ENCODE measurements around the gene C11orf58.

Gene C11orf58

DNA sequence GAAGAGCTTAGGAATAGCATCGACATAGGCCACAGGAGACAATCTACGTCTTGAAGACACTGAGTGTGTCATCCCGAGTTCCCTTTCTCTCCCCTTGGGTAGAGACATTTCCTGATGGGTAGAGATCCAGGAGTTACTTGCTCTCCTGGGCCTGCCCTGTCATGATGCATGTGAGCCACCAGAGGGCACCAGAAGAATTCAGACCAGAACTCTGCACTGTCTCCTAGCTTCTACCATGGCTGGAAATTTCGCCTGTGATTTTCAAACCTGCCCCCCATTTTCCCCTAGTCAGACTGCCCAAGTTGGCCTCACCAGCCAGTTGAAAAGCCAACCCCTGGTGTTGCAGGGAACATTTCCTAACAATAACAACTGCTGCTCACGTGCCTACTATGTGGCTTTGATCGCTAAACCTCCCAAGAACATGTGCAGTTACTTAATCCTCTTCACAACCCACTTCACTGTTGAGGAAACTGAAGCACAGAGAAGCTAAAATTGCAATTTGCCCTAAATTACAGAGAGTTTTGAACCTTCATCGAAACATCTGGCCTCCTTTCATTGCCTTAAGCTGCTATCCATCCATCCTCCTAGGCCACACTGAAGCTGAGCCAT is 47.2 kb downstream of the C11orf58 start:
- DNase-seq (ENCODE audit: low read depth): peak; percentile 62

GRCh38 chr11:16786131-16786530 is 47.7 kb downstream of the C11orf58 start:
- DNase-seq (ENCODE audit: low read depth): no peak

DNA sequence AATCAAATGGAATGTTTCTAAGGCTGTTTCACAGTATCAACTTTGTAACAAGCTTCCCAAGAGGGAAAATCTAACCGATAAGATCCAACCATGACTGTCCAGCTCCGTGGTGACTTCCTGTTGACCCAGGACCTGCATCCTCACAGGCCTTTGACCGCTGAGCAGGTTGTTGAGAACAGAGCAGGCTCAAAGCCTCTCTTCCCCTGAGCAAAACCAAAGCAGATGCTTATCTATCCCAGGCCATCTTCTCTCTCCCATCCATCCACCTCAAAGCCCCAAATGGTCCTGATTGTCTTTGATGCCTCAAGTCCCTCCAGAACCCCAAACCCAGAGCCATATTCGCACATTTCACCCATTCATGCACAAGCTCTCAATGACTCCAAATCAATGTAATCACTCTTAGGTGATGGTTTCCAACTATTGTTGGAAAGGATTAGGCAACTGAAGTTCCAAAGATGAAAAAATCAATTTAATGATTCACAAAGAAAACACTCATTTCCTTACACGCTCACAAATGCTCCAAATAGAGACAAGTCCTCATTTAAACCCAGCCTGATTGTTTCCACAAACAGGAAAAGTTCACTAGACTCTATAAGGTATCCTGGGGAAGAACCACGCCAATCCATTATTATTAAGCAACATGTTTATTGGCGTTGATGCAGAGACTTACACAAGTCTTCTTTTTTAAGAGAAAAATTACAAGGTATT is 48.7 kb downstream of the C11orf58 start:
- no peak for DNase-seq (ENCODE audit: low read depth)

- peak; percentile 51 for DNase-seq (ENCODE audit: low read depth)
Measured at GRCh38 chr11:16788141-16789062, 50.0 kb downstream of the C11orf58 start.

- DNase-seq (ENCODE audit: low read depth): no peak
Measured at GRCh38 chr11:16789063-16789420, 50.6 kb downstream of the C11orf58 start.

GRCh38 chr11:16789560-16790485 is 51.4 kb downstream of the C11orf58 start:
- no peak for DNase-seq (ENCODE audit: low read depth)

- DNase-seq (ENCODE audit: low read depth): no peak
Measured at GRCh38 chr11:16790486-16791190, 52.2 kb downstream of the C11orf58 start.

DNA sequence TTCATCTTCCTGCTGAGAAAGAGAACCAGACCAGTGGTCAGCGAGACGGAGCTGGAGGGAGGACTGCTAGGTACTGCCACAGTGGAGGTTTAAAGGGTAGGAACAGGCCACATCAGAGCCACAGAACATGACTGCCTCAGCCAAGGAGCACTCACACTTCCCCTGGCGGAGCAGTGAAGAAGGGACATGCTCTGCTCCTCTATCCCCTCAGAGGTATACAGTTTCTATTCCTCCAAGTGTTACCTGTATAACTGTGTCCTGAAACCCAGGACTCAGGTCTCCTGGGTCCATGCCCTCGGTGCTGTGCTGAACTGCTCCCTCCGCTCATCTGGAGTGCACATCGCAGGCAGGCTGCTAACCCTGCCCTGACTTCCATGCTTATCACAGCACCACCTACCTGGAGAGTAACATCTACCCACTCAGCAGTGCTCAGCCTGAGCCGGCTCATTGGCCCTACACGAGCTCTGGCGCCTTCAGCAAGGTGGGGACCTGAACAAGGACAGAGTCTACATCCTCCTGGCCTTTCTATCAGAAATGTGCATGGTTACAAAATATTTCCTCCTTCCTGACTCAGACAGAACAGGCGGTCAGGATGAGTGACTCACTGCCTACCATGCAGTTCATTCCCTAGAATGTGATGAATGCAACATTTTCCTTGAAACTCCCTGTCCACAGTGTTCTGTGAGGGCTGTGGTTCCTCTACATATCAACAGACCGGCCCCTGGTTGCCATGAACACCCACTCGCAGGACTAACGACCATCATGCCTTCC is 52.9 kb downstream of the C11orf58 start:
- peak; percentile 91 for DNase-seq (ENCODE audit: low read depth)

- no peak for DNase-seq (ENCODE audit: low read depth)
Measured at GRCh38 chr11:16792426-16792825, 54.0 kb downstream of the C11orf58 start.

GRCh38 chr11:16793009-16793408 is 54.6 kb downstream of the C11orf58 start:
- no peak for DNase-seq (ENCODE audit: low read depth)

DNA sequence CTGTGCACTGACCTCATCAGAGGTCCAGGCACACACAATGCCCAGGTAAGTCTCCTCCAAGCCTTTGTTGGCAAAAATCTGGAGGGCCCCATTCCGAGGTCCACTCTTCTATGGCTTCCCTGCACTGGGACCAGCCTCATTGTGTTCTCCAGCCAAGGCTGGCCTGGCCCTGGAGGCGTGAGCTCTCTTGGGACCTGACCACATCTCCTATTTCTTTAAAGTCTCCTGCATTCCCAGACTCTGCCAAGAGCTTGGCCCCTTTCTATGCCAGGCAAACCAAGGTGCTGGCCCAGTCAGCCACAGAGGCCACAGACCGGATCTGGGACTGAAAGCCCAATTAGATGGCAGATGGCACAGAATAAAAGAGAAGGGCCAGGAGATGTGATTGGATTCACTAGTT is 55.1 kb downstream of the C11orf58 start:
- DNase-seq (ENCODE audit: low read depth): no peak

- no peak for DNase-seq (ENCODE audit: low read depth)
Measured at GRCh38 chr11:16794047-16794818, 55.8 kb downstream of the C11orf58 start.

- no peak for DNase-seq (ENCODE audit: low read depth)
Measured at GRCh38 chr11:16795146-16795545, 56.7 kb downstream of the C11orf58 start.

GRCh38 chr11:16796311-16796710 is 57.9 kb downstream of the C11orf58 start:
- no peak for DNase-seq (ENCODE audit: low read depth)

- no peak for DNase-seq (ENCODE audit: low read depth)
Measured at GRCh38 chr11:16797776-16798175, 59.3 kb downstream of the C11orf58 start.

DNA sequence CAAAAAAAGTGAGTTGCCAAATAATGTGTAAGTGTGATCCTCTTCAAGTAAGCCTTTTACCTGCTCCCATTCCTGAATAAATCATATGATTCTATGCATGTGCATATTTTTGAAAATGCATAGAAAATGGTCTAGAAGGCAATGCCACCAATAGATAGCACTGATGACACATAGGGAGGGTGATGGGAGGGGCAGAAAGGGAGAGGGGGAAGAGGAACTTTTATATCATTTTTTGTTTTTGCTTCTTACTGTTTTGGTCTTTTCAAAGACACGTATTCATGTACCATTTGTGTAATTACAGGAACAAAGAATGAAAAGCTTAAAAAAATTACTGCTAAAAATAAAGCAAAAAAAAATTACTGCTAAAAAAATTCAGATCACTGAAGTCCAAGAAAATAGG is 60.8 kb downstream of the C11orf58 start:
- DNase-seq (ENCODE audit: low read depth): no peak

DNA sequence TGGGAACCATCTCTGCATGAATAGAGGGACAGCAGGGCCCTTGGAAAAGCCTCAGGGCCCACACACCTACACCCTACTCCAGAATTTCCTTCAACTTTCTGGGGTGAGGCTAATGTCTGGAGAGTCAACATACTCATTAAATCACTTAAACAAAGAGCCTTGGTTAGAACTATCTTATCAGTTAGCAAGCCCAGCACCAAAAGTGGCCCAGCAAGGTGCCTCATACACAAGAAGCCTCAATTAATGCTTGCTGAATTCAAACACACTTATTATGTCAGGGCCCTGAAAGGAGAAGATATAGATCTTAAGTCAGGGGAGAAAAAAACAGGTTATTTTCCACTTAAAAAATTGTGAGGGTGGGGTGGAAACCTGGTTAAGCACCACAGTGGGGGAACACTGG is 61.4 kb downstream of the C11orf58 start:
- no peak for DNase-seq (ENCODE audit: low read depth)

DNA sequence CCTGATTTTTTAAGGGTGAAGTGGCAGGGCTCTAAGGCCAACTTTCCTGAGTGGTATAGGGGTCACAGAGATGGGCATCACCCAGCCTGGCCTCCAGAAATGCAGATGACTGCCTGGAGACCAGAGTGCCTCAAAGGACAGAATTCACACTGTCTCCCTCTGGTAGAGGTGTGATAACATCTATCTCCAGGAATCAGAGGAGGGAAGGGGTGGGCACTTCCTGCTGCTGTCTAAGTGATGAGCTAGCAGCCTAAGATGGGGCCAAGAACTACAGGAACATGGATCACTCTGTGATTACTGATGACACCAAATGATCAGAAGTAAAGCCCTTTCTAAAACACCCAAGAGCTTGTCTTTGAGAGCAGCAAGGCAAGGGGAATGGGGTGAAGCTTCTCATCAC is 61.9 kb downstream of the C11orf58 start:
- DNase-seq (ENCODE audit: low read depth): no peak

- no peak for DNase-seq (ENCODE audit: low read depth)
Measured at GRCh38 chr11:16801288-16801980, 63.0 kb downstream of the C11orf58 start.

All from stromal cell of bone marrow (primary cell).